NOMO-1 (cell line): ENCODE data around the gene GRB2.

Experiments used
- DNase-seq, 2 experiments: peaks; one replicate each; lab custom pipeline; 2025; ENCODE audit not compliant: unreplicated experiment in 2 of 2; lab: John Stamatoyannopoulos, UW

GRB2 gene

DNA sequence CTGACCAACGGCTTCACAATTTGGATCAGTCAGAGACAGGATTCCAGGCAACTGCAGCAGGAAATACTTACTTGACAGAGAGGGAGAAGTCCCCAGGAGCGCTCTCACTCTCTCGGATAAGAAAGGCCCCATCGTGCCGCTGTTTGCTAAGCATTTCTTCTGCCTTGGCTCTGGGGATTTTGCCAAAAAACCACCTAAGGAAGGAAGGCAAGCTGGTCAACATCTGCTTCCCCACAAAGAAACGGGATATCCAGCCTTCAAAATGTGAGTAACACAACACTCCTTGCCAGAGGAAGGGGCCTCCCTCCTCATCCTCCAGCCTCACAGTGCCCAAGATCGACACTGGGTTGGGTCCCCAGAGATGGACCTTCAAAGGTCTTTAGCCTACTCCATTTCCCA lies 79.7 kb downstream of the GRB2 start:
- no peak for DNase-seq

DNA sequence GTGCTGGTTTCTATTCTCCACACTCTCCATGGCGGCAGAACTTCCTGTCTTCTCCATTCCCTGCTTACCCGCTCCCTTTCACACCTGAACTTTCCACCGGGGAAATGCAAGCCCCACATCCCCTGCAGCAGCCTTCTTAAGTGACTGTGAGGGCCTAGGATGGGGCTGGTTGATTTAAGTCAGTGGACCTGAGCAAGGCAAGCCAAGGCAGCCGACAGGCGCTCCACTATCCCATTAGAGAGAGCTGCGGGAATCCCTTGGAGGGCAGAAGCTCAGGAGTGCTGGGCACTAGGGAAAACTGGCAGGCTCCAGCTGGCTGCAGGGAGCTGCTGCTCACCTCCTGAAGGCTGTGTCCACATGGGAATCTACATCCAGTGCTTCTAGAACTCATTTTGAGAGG lies 80.1 kb downstream of the GRB2 start:
- no peak for DNase-seq

DNA sequence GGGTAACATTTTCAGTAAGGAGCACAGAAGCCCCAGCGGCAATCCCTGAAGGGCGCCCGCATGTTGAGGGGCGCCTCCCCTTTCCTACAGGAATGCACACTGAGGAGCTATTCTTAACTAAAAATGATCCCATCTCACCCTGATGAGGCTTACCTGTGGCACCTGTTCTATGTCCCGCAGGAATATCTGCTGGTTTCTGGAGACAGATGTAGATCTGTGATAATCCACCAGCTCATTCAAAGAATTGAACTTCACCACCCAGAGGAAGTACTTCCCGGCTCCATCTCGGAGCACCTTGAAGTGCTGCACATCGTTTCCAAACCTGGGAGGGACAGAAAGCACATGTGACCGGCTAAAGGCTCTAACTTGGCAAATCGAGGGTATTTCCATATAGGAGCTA lies 84.0 kb downstream of the GRB2 start:
- no peak for DNase-seq

DNA sequence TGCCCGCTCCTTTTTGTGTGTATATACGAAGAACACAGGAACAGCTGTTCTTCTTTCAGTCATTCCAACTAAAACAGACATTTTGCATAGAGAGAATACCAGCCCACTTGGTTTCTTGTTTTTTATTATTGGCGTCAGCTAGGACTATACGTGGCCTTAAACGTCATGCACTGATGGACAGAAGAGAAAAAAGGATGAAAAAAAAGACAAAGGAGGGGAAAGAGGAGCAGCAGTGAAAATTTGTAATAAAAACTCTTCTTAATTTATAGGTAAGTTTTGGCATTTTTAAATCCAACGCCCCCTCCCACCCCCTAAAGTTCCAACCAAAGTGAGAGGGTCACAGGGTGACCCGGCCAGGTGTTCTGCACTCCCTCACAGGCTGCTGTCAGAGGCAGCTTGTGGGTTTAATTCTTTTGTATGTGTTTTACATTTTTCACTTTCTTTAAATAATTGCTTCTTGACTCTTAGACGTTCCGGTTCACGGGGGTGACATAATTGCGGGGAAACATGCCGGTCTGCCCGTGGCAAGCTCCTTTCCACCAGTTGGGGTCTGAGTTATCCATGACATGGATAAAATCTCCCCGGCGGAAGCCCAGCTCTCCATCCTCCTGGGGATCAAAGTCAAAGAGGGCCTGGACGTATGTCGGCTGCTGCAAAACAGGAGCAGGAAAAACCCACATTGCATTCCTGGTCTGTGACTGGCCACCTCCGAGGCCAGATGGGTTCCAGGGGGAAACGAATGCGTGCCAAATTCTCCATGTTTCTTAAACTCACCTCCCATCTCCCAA lies 85.4 kb downstream of the GRB2 start:
- no peak for DNase-seq

DNA sequence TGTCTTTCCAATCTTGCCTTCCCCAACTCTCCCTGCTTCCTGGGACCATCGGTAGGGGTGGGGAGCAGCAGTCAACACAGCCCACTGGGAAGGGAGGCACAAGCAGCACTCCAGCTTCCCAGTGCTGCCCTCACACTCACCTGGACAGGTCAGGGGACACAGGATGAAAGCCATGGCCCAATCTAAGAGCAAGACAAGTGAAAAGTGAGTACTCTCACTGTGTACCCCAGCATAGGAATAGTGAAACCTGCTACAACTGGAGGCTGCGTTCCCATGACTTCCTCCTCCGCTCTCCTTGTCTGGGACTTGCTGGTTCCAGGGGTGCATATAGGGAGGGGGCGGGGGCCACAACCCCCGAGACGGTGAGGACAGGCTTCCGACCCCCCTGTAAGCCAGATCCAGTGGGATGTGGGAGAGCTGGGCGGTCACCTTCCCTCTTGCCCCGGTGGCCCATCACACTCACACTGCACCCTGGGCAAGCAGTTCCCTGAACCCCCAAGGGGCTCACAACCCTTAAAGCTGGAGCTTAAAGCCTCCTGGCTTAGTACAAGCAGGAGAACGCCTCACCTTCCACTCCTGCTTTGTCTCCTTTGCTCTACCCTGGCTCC lies 86.8 kb downstream of the GRB2 start:
- DNase-seq: no peak

DNA sequence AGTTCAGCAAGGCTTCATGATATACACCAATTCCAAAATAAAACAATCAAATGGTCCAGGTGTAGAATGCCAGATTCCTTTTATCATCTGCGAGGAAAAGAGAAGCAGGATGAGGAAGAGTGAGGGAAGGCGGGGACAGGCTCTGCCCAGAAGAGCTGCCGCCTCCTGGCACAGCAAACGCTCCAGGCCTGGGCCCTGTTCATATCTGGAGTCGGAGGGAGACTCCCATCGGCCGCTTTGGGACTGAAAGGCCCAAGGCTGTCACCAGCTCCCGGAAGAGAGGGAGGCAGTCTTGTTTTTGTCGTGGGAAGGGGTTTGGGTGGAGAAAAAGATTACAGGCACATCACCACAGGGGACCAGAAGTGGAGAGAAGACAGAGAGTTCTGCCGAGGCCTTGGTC lies 87.3 kb downstream of the GRB2 start:
- no peak for DNase-seq

DNA sequence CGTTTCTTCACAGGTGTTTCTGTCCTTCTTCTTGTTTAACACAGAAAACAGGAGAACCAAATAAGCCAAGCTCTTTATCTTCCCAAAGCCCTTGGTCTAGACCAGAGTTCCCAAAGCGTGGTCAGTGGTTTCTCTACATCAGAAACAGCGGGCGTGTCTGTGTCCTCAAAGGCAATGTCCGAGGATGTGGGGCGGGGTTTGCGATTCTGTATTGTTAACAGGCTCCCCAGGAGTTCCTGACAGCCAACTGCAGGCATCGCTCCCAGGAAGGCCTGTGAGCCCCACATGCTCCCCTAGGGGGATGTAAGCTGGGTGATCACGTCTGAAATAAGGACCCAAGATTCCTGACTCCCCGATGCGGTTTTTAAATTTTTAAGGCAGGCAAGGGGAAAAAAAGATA lies 87.8 kb downstream of the GRB2 start:
- no peak for DNase-seq

DNA sequence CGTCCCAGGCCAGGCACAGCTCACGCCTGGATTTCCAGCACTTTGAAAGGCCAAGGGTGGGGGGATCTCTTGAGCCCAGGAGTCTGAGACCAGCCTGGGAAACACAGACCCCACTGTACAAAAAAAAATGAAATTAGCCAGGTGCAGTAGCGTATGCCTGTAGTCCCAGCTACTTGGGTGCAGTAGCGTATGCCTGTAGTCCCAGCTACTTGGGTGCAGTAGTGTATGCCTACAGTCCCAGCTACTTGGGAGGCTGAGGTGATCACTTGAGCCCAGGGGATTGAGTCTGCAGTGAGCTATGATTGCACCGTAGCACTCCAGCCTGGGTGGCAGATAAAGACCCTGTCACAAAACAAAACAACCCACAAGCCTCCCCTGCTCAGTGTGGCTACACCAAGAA lies 89.2 kb downstream of the GRB2 start:
- DNase-seq: no peak

DNA sequence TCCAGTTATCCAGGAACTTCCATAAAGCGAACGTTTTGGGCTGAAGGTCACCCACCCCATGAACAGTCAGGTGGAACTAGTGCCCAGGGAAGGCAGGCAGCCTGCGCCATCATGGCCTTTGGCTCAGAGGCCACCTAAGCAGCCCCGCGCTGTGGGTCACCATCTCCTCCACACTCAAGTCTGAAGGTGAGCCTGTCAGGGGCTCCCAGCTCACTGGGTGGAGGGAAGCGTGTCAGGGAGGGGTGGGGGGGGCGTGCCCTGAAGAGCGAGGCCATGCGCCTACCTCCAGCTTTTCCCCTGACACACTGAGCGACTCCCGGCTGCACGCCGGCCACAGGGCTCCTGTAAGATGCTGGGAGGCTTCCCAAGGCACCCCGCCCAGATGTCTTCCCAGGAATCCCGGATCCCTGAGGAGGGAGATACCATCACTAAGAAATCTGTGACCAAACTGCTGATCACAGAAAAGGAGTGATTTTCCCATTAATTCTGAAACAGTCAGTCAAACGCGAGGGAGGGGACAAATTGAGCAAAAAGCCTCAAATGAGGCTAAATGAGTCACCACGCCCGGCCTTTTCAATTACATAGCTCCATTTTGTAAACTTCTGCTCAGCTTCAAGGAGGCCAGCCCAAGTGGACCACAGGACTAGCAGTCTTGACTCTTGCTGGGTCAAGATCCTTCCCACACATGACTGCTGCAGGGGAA lies 89.8 kb downstream of the GRB2 start:
- peak; percentile 64 to 71 for DNase-seq

DNA sequence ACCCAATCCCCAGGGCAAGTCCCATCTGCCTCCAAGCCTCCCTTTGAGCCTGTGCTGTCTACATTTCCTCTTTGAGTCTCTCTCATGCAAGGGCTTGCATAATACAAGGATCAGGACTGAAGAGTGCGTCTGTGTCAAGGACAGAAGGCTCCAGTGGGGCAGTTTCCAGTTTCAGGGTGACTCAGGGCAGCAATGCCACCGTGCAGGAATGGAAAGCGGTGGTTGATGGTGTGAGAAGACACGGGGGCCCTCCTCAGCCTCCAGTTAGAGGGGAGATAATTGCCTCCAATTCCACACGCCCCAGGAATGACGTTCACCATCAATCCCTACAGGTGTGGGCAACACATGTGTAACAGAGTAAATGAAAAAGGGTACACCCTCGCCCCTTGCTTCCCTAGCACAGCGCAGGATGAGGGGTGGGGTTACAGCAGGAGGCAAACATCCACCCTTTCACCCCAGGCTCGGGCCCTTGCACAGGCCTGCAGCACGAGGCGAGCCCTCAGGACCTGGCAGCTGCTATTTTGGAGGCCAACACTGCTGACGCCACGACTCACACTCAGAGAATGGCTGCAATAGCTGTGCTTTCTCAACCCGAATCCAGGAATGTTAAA lies 91.4 kb downstream of the GRB2 start:
- DNase-seq: peak; percentile 78 to 82

DNA sequence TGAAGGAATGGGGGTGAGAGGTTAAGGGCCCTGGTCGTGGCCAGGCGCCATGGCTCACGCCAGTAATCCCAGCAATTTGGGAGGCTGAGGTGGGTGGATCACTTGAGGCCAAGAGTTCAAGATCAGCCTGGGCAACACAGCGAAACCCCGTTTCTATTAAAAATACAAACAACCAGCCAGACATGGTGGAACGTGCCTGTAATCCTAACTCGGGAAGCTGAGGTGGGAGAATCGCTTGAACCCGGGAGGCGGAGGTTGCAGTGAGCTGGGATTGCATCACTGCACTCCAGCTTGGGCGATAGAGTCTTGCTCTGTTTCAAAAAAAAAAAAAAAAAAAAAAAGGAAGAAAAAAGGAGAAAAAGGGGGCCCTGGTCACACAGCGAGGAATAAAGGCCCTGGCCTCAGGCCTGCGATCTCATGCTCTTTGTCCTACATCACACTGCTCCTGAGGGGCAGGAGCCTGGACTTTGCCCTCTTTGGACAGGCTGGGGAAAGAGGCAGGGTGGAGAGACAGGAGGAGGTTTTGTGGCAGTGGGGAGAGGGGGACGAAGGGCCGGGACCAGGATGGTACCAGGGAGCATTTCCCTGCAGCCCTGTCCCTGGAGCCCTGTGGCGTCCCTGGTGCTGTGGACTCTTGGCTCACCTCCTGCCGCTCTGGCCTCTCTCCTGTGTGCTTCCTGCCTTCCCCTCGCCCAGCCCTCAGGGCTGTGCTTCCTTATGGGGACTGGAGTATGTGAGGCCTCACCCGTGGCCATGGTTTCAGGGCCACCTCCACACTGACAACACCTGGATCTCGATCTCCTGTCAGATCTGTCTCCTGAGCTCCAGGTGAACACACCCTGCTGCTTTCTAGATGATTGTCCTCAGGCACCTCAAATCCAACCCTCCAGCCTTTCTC lies 96.5 kb downstream of the GRB2 start:
- DNase-seq: peak; percentile 35 to 36

DNA sequence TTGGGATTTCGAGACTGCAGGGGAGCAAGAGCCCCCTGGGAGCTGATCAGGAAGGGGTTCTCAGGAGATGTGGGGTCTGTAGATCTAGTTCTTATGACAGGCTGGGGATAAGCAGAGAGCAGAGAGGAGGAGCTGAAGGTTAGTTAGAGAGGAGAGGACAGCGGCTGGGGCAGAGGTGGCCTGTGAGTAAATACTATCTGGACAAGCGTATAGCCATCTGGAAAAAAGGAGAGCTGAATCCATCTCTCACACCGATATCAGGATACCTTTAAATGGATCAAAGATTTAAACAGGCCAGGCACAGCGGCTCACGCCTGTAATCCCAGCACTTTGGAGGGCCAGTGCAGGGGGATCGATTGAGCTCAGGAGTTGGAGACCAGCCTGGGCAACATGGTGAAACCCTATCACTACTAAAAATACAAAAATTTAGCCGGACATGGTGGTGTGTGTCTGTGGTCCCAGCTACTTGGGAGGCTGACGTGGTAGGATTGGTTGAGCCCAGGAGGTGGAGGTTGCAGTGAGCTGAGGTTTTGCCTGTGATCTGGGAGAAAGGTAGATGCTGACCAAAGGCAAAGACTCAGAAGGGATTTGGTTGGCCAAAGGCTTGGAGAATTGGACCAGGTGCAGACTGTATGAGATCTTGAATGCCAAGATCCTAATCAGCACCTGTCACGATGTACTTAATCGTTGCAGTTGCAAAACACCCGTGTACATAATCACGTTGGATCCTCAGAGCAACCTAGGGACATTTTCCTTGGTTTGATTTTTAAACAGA lies 97.3 kb downstream of the GRB2 start:
- DNase-seq: no peak

DNA sequence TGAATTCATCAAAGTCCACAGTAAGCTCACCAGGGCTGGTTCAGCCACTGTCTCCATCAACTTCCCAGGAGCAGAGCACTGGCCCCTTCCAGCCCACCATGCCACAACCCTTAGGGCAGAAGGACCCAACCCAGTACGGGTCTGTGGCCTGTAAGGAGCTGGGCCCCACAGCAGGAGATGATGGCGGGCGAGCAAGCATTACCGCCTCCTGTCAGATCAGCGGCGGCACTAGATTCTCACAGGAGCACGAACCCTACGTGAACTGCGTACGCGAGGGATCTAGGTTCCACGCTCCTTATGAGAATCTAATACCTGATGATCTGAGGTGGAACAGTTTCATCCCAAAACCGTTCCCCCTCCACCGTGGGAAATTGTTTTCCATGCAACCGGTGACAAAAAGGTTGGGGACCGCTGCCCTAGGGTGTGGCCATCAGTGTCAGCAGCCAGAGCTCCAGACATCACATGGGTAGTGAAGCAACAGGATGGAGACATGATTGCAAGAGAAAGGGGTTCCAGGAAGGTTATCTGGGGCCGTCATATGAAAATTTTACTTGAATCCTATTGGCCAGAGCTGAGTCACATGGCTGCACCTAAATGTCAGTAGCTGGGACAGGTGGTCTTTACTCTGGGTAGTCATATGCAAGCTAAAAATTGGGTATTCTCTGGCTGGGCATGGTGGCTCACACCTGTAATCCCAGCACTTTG lies 103.8 kb downstream of the GRB2 start:
- no peak for DNase-seq

DNA sequence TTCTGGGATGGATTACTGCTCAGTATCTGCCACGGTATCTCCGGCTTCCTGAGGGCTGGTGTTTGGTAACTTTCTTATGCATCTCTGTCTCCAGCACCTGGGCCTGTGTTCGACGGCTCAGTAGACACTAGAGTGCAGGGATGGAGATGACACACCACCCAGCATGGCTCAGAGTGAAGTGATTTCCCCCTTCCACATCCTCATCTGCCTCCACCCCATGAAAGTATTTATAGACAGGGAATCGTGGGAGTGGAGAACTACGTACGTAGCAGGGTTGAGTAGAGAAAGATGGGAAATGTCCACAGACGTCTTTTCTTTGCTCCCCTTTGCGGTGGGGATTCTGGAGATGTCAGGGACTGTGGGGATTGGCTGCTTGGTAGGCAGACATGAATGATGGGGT lies 104.4 kb downstream of the GRB2 start:
- no peak for DNase-seq

DNA sequence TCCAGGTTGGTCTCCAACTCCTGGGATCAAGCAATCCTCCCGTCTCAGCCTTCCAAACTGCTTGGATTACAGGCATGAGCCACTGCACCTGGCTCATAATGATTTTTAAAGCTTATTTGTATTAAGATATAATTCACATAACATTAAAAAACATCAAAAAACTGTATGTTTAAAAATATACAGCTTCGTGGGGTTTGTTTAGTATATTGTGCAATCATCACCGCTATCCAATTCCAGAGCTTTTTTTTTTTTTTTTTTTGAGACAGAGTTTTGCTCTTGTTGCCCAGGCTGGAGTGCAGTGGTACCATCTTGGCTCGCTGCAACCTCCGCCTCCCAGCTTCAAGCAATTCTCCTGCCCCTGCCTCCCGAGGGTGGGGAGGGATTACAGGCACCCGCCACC lies 105.2 kb downstream of the GRB2 start:
- DNase-seq: no peak

DNA sequence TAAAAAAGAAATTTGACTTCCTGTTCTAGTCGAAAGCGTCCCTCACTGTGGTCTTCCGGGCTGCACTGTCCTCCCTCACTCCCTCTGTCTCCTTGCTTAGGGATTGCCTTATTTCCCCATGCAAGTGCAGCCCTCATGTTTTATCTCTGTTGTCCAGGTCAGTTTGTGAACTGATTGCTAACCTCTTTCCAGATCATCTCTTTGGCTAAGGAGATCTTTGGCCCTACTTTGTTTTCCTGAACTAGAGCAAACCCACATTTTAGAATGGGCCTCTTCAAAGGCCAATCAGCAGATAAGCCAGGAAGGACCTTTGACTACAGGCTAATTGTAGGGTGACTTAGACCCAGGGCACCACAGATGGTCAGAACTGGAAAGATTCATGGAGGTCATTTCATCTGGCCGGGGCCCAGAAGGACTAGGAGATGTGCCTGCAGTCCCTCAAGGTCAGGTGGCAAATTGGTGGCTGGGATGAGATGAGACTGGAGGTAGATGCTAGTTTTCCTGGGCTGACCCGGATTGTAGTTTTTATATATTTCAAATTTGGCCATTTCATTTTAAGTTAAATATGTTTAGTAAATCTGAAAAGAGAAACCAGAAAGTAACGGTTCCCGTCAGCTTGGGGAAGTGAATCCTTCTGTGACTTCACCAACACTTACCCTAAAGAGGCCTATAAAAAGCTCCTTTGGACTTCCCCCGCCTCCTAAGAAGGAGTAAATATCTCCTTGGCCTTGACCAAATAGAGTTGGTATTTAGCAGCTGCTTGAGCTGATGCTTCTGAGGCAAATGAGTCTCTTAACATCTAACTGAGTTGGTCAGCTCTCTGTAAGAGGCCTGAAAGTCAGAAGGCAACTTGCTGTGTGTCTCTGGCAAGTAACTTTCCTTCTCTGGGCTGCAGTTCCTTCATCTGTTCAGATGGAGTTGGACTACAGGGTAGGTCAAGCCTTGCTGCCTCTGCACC lies 110.0 kb downstream of the GRB2 start:
- peak; percentile 65 to 82 for DNase-seq

DNA sequence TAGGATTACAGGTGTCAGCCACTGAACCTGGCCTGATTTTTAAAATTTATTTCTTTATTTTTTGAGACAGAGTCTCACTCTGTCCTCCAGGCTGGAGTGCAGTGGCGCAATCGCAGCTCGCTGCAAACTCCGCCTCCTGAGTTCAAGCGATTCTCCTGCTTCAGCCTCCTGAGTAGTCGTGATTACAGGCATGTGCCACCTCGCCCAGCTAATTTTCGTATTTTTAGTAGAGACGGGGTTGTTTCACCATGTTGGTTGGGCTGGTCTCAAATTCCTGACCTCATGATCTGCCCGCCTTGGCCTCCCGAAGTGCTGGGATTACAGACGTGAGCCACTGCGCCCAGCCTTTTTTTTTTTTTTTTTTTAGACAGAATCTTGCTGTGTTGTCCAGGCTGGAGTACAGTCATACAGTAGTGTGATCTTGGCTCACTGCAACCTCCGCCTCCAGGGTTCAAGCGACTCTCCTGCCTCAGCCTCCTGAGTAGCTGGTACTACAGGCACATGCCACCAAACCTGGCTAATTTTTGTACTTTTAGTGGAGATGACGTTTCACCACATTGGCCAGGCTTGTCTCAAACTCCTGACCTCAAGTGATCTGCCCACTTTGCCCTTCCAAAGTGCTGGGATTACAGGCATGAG lies 112.5 kb downstream of the GRB2 start:
- peak in 1 of 2 experiments; percentile 26 for DNase-seq
